NCI-H510A treated with DMSO at 0.1 percent for 48 hours (cell line): Measurements from ENCODE around the gene KAZALD1.

Experiments used
- DNase-seq: peaks from one replicate; lab custom pipeline; 2025; lab: John Stamatoyannopoulos, UW

KAZALD1 gene

GRCh38 chr10:101047961-101048892, 13.6 kb upstream of the KAZALD1 start:
- peak; percentile 96 for DNase-seq

- DNase-seq = no peak
Measured at GRCh38 chr10:101050208-101051069, 11.3 kb upstream of the KAZALD1 start.

GRCh38 chr10:101052285-101052684, 9.5 kb upstream of the KAZALD1 start:
- DNase-seq = no peak

- DNase-seq = no peak
Measured at GRCh38 chr10:101053516-101053915, 8.3 kb upstream of the KAZALD1 start.

GRCh38 chr10:101054351-101054750, 7.4 kb upstream of the KAZALD1 start:
- DNase-seq = no peak

GRCh38 chr10:101054876-101055275, 6.9 kb upstream of the KAZALD1 start:
- no peak for DNase-seq

- DNase-seq = no peak
Measured at GRCh38 chr10:101055411-101055810, 6.4 kb upstream of the KAZALD1 start.

GRCh38 chr10:101056365-101057151, 5.2 kb upstream of the KAZALD1 start:
- DNase-seq = no peak

GRCh38 chr10:101060036-101060950, 1.5 kb upstream of the KAZALD1 start:
- peak; percentile 95 for DNase-seq

GRCh38 chr10:101060951-101061623, 702 bp upstream of the KAZALD1 start:
- peak; percentile 90 for DNase-seq

- DNase-seq = peak; percentile 79
Measured at GRCh38 chr10:101062232-101063049, 652 bp downstream of the KAZALD1 start.

- no peak for DNase-seq
Measured at GRCh38 chr10:101063050-101063525, 1.3 kb downstream of the KAZALD1 start.

- no peak for DNase-seq
Measured at GRCh38 chr10:101063548-101064414, 2.0 kb downstream of the KAZALD1 start.

- DNase-seq = no peak
Measured at GRCh38 chr10:101064415-101065030, 2.7 kb downstream of the KAZALD1 start.

GRCh38 chr10:101065481-101066145, 3.8 kb downstream of the KAZALD1 start:
- DNase-seq = no peak

- DNase-seq = peak; percentile 82
Measured at GRCh38 chr10:101066146-101066895, 4.5 kb downstream of the KAZALD1 start.
